ENCODE data around the gene PTCHD4. TPM values are rescaled to one million over a fixed set of nuclear protein-coding genes. Genes with fewer than 3 reads are reported as not detected.

Gene PTCHD4
- total RNA-seq, 1 donor = under 0.01 TPM

GRCh38 chr6:48061265-48061990, 49.6 kb downstream of the PTCHD4 start:
- no peak for DNase-seq (ENCODE audit: low read depth in 2 of 3, low spot score in 2 of 3)
